ENCODE results near the gene FBXO31.

Gene FBXO31

GRCh38 chr16:87383505-87384161, at the start of gene FBXO31:
Gene FBXO31, minus strand, starts transcription at chr16:87383776. Its CDS starts 32 bp downstream, at chr16:87383744.
- Histone ChIP-seq H3K4me3 (ENCODE audit: low read depth, low read length) (peak within 1 kb of the TSS; percentile 85), H2AFZ (ENCODE audit: low read length, unreplicated experiment) (peak within 1 kb of the TSS; percentile 88), H3K36me3 (ENCODE audit: insufficient read depth, low read length) (no peaks in the 10 kb centered on the region), H3K4me1 (ENCODE audit: control insufficient read depth, insufficient read depth, low read length, unreplicated experiment) (peaks cover 27% of the 10 kb centered on the region), H3K27ac (ENCODE audit: low read depth, low read length) (peak within 1 kb of the TSS; percentile 73), H3K27me3 (ENCODE audit: insufficient read depth, low read length) (no peaks in the 10 kb centered on the region), H3K79me2 (ENCODE audit: control insufficient read depth, insufficient read depth, low read length, unreplicated experiment) (peaks cover 43% of the 10 kb centered on the region)

DNA sequence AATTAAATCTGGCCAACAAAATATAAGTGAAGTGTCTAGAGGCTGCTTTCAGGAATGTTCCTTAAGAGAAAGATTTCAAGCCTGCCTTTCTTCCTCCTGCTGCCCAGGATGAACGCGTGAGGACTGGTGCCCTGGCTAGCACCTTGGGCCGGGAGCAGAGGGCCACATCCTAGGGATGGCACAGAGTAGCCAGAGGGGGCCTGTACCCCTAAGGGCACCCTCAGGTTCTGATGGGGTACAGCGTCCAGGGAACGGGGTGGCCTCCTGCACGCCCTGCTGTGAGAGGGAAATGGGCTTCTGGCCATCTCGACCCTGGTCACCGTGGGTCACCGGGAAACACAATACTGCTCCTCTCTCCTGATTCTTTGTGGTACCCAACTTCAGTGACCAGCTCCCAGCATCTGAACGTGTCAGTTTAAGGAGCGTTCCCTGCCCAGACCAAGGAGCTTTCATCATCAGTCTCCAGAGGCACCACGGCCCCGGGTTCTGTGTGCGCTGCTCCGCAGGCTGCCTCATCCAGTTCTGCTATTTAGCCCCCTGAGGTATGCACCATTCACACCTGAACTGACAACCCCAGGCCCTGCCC, 48.8 kb upstream of the FBXO31 start:
- H3K79me2 ChIP-seq (ENCODE audit: control insufficient read depth, insufficient read depth, low read length, unreplicated experiment) = peaks cover 19% of the 10 kb centered on the region
- peaks cover 30% of the 10 kb centered on the region for H3K4me1 ChIP-seq (ENCODE audit: control insufficient read depth, insufficient read depth, low read length, unreplicated experiment)
- H3K36me3 ChIP-seq (ENCODE audit: insufficient read depth, low read length) = no peaks in the 10 kb centered on the region
- no peaks in the 10 kb centered on the region for H3K27me3 ChIP-seq (ENCODE audit: insufficient read depth, low read length)
- H3K27ac ChIP-seq (ENCODE audit: low read depth, low read length) = no peak overlapping the region
- no peak overlapping the region for H3K4me3 ChIP-seq (ENCODE audit: low read depth, low read length)
- H2AFZ ChIP-seq (ENCODE audit: low read length, unreplicated experiment) = no peak overlapping the region

DNA sequence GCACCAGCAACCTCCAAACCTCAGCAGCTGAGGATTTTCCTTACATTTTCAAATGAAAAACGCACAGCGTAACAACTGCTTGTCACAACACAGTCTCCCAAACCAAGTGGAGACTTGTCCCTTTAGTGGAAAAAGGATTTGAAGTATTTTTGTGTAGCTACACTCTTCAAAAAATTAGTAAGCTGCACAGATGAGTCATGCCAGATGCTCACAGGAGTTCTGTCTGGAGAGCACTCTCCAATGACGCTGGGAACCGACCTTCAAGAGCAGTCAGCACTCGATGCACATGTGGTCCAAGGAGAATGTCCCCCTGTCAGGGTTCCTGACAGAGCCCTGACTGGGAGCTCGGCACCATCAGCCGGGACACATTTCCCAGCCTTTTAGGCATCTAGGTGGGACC, 48.4 kb upstream of the FBXO31 start:
- peaks cover 17% of the 10 kb centered on the region for H3K79me2 ChIP-seq (ENCODE audit: control insufficient read depth, insufficient read depth, low read length, unreplicated experiment)
- H3K27me3 ChIP-seq (ENCODE audit: insufficient read depth, low read length) = no peaks in the 10 kb centered on the region
- no peak overlapping the region for H3K4me3 ChIP-seq (ENCODE audit: low read depth, low read length)
- H2AFZ ChIP-seq (ENCODE audit: low read length, unreplicated experiment) = no peak overlapping the region
- no peak overlapping the region for H3K27ac ChIP-seq (ENCODE audit: low read depth, low read length)
- H3K36me3 ChIP-seq (ENCODE audit: insufficient read depth, low read length) = no peaks in the 10 kb centered on the region
- peaks cover 30% of the 10 kb centered on the region for H3K4me1 ChIP-seq (ENCODE audit: control insufficient read depth, insufficient read depth, low read length, unreplicated experiment)

- peaks cover 9% of the 10 kb centered on the region for H3K36me3 ChIP-seq (ENCODE audit: insufficient read depth, low read length)
- H3K4me3 ChIP-seq (ENCODE audit: low read depth, low read length) = no peak overlapping the region
- peaks cover 3% of the 10 kb centered on the region for H3K4me1 ChIP-seq (ENCODE audit: control insufficient read depth, insufficient read depth, low read length, unreplicated experiment)
- H3K79me2 ChIP-seq (ENCODE audit: control insufficient read depth, insufficient read depth, low read length, unreplicated experiment) = no peaks in the 10 kb centered on the region
- no peak overlapping the region for H3K27ac ChIP-seq (ENCODE audit: low read depth, low read length)
- H3K27me3 ChIP-seq (ENCODE audit: insufficient read depth, low read length) = no peaks in the 10 kb centered on the region
- no peak overlapping the region for H2AFZ ChIP-seq (ENCODE audit: low read length, unreplicated experiment)
Observed at GRCh38 chr16:87426423-87427215, 43.0 kb upstream of the FBXO31 start.

DNA sequence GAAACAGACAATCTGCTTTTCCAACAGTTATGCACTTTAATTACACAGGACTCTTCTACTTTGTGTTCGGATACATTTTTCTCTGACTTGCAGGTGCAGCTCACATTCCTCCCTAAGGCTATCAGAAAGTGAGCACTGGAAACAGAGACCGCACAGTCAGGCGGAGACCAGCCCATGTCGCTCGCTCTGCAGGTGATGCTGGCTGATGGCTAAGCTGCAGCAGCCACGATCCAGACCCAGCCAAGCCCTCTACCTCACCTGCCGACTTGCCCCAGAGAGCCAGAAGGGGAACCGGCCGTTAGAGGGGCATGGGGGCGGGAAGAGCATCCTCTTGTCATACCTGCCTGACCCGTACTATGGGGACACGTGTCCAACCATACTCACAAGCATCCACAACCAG, 42.4 kb upstream of the FBXO31 start:
- H3K4me1 ChIP-seq (ENCODE audit: control insufficient read depth, insufficient read depth, low read length, unreplicated experiment) = no peaks in the 10 kb centered on the region
- no peak overlapping the region for H2AFZ ChIP-seq (ENCODE audit: low read length, unreplicated experiment)
- no peak overlapping the region for H3K27ac ChIP-seq (ENCODE audit: low read depth, low read length)
- no peaks in the 10 kb centered on the region for H3K27me3 ChIP-seq (ENCODE audit: insufficient read depth, low read length)
- no peaks in the 10 kb centered on the region for H3K79me2 ChIP-seq (ENCODE audit: control insufficient read depth, insufficient read depth, low read length, unreplicated experiment)
- H3K36me3 ChIP-seq (ENCODE audit: insufficient read depth, low read length) = peaks cover 9% of the 10 kb centered on the region
- no peak overlapping the region for H3K4me3 ChIP-seq (ENCODE audit: low read depth, low read length)

GRCh38 chr16:87424266-87424665, 40.7 kb upstream of the FBXO31 start:
- Histone ChIP-seq H3K27ac (ENCODE audit: low read depth, low read length) (no peak overlapping the region), H2AFZ (ENCODE audit: low read length, unreplicated experiment) (no peak overlapping the region), H3K79me2 (ENCODE audit: control insufficient read depth, insufficient read depth, low read length, unreplicated experiment) (no peaks in the 10 kb centered on the region), H3K36me3 (ENCODE audit: insufficient read depth, low read length) (peaks cover 15% of the 10 kb centered on the region), H3K27me3 (ENCODE audit: insufficient read depth, low read length) (no peaks in the 10 kb centered on the region), H3K4me1 (ENCODE audit: control insufficient read depth, insufficient read depth, low read length, unreplicated experiment) (no peaks in the 10 kb centered on the region), H3K4me3 (ENCODE audit: low read depth, low read length) (no peak overlapping the region)

GRCh38 chr16:87423429-87423828, 39.9 kb upstream of the FBXO31 start:
- Histone ChIP-seq H3K4me1 (ENCODE audit: control insufficient read depth, insufficient read depth, low read length, unreplicated experiment) (no peaks in the 10 kb centered on the region), H3K27me3 (ENCODE audit: insufficient read depth, low read length) (no peaks in the 10 kb centered on the region), H2AFZ (ENCODE audit: low read length, unreplicated experiment) (no peak overlapping the region), H3K27ac (ENCODE audit: low read depth, low read length) (no peak overlapping the region), H3K79me2 (ENCODE audit: control insufficient read depth, insufficient read depth, low read length, unreplicated experiment) (no peaks in the 10 kb centered on the region), H3K36me3 (ENCODE audit: insufficient read depth, low read length) (peaks cover 15% of the 10 kb centered on the region), H3K4me3 (ENCODE audit: low read depth, low read length) (no peak overlapping the region)

GRCh38 chr16:87422106-87422505, 38.5 kb upstream of the FBXO31 start:
- Histone ChIP-seq H3K4me1 (ENCODE audit: control insufficient read depth, insufficient read depth, low read length, unreplicated experiment) (no peaks in the 10 kb centered on the region), H2AFZ (ENCODE audit: low read length, unreplicated experiment) (no peak overlapping the region), H3K36me3 (ENCODE audit: insufficient read depth, low read length) (peaks cover 15% of the 10 kb centered on the region), H3K27me3 (ENCODE audit: insufficient read depth, low read length) (no peaks in the 10 kb centered on the region), H3K27ac (ENCODE audit: low read depth, low read length) (no peak overlapping the region), H3K4me3 (ENCODE audit: low read depth, low read length) (no peak overlapping the region), H3K79me2 (ENCODE audit: control insufficient read depth, insufficient read depth, low read length, unreplicated experiment) (no peaks in the 10 kb centered on the region)

GRCh38 chr16:87421003-87421912, 37.7 kb upstream of the FBXO31 start:
- H3K4me3 ChIP-seq (ENCODE audit: low read depth, low read length) = no peak overlapping the region
- no peaks in the 10 kb centered on the region for H3K79me2 ChIP-seq (ENCODE audit: control insufficient read depth, insufficient read depth, low read length, unreplicated experiment)
- H3K36me3 ChIP-seq (ENCODE audit: insufficient read depth, low read length) = peaks cover 15% of the 10 kb centered on the region
- H3K27ac ChIP-seq (ENCODE audit: low read depth, low read length) = no peak overlapping the region
- H2AFZ ChIP-seq (ENCODE audit: low read length, unreplicated experiment) = no peak overlapping the region
- H3K27me3 ChIP-seq (ENCODE audit: insufficient read depth, low read length) = no peaks in the 10 kb centered on the region
- no peaks in the 10 kb centered on the region for H3K4me1 ChIP-seq (ENCODE audit: control insufficient read depth, insufficient read depth, low read length, unreplicated experiment)
